H1 (cell line): ENCODE measurements around the gene ABL1. TPM values are rescaled to one million over a fixed set of nuclear protein-coding genes. Genes with fewer than 3 reads are reported as not detected.

Experiments used
- CTCF ChIA-PET: fragments of 300-600 bp; sonication (Branson Sonifier 250); formaldehyde crosslinking; loops from one replicate; lab custom pipeline; 2021; ENCODE audit not compliant: partially characterized antibody; lab: Charles Lee
- POLR2A ChIA-PET: fragments of 300-600 bp; sonication (Branson Sonifier 250); formaldehyde crosslinking; loops from one replicate; lab custom pipeline; 2021; ENCODE audit warnings: inconsistent platforms; ENCODE audit not compliant: partially characterized antibody; lab: Charles Lee
- DNase-seq, 2 experiments: peaks; one replicate each; pipeline versions ENCODE4 v3.0.0 to v3.0.0-alpha.2; 2010 to 2022; ENCODE audit warnings: low spot score in 2 of 2, low read depth in 1 of 2, mixed read lengths in 1 of 2
- FAIRE-seq: peaks from 2 replicates; lab custom pipeline; 2011; peaks lifted over from hg19 to GRCh38; lab: Jason Lieb, UNC
- H2AFZ ChIP-seq: 2 replicates; pipeline ENCODE4 v1.8.1; 2012; ENCODE audit warnings: low read length, inconsistent platforms
- H2AK5ac ChIP-seq: 2 replicates; pipeline ENCODE4 v1.6.1; 2013; ENCODE audit warnings: low read depth, low read length
- H2BK120ac ChIP-seq: replicated peaks from 2 replicates; pipeline ENCODE3; 2013; ENCODE audit warnings: low read depth, low read length, inconsistent platforms
- H2BK12ac ChIP-seq: 2 replicates; pipeline ENCODE4 v1.6.1; 2013; ENCODE audit warnings: low read depth, low read length
- H2BK15ac ChIP-seq: 2 replicates; pipeline ENCODE4 v1.6.1; 2013; ENCODE audit warnings: low read length
- H2BK20ac ChIP-seq: 2 replicates; pipeline ENCODE4 v1.6.1; 2013; ENCODE audit warnings: low read length
- H2BK5ac ChIP-seq: 2 replicates; pipeline ENCODE4 v1.6.1; 2013; ENCODE audit warnings: low read depth, low read length
- H3K14ac ChIP-seq: 2 replicates; pipeline ENCODE4 v1.6.1; 2013; ENCODE audit warnings: inconsistent platforms; ENCODE audit not compliant: insufficient read length
- H3K18ac ChIP-seq: 2 replicates; pipeline ENCODE4 v1.6.1; 2013; ENCODE audit warnings: low read length; ENCODE audit errors: extremely low read depth
- H3K23ac ChIP-seq: 2 replicates; pipeline ENCODE4 v1.6.1; 2013; ENCODE audit warnings: inconsistent platforms; ENCODE audit not compliant: insufficient read length
- H3K23me2 ChIP-seq: 2 replicates; pipeline ENCODE4 v1.6.1; 2013; ENCODE audit warnings: low read depth, low read length
- H3K27ac ChIP-seq: 2 replicates; pipeline ENCODE4 v1.6.1; 2011; ENCODE audit warnings: low read depth, low read length, inconsistent platforms
- H3K27me3 ChIP-seq, 4 experiments: replicated peaks in 1 of 4; 1 replicate in 1 of 4; 2 replicates in 3 of 4; pipeline versions ENCODE4 v1.6.1 to v1.8.1; 2011 to 2013; ENCODE audit warnings: low read length in 3 of 4, mild to moderate bottlenecking in 3 of 4, inconsistent platforms in 2 of 4, mixed read lengths in 2 of 4, moderate library complexity in 1 of 4; ENCODE audit not compliant: control insufficient read depth in 3 of 4, insufficient read depth in 3 of 4; ENCODE audit errors: extremely low read depth in 1 of 4
- H3K36me3 ChIP-seq, 4 experiments: 2 replicates each; pipeline versions ENCODE4 v1.6.1 to v1.8.1; 2011 to 2013; ENCODE audit warnings: mild to moderate bottlenecking in 4 of 4, low read length in 3 of 4, moderate library complexity in 2 of 4, control low read depth in 1 of 4, inconsistent platforms in 1 of 4; ENCODE audit not compliant: insufficient read depth in 4 of 4, control insufficient read depth in 2 of 4
- H3K4ac ChIP-seq: replicated peaks from 2 replicates; pipeline ENCODE3; 2013; ENCODE audit warnings: low read length, low read depth, mixed read lengths, inconsistent platforms; ENCODE audit not compliant: insufficient read length
- H3K4me1 ChIP-seq, 4 experiments: replicated peaks in 1 of 4; 1 replicate in 1 of 4; 2 replicates in 3 of 4; pipeline versions ENCODE4 v1.6.1 to v1.8.1; 2011 to 2013; ENCODE audit warnings: low read length in 3 of 4, inconsistent platforms in 2 of 4, mixed read lengths in 1 of 4; ENCODE audit not compliant: insufficient read depth in 4 of 4, control insufficient read depth in 3 of 4
- H3K4me2 ChIP-seq, 2 experiments: 2 replicates each; pipeline versions ENCODE4 v1.6.1 to v1.8.1; 2011 to 2013; ENCODE audit warnings: low read depth in 2 of 2, low read length in 2 of 2, control low read depth in 1 of 2, inconsistent platforms in 1 of 2, mild to moderate bottlenecking in 1 of 2; ENCODE audit not compliant: insufficient read depth in 1 of 2
- H3K4me3 ChIP-seq, 4 experiments: fragments of 200-600, 300-600 bp in 1 of 4; sonication (generic), shearing (Covaris generic), sonication (Bioruptor Twin) in 1 of 4; 2 replicates each; pipeline versions ENCODE4 v1.5.1 to v1.8.1; 2011 to 2016; ENCODE audit warnings: low read length in 4 of 4, low read depth in 3 of 4, control low read depth in 2 of 4, inconsistent platforms in 2 of 4, mild to moderate bottlenecking in 2 of 4, mixed read lengths in 1 of 4, moderate library complexity in 1 of 4; ENCODE audit not compliant: insufficient read depth in 2 of 4; ENCODE audit errors: extremely low read depth in 1 of 4
- H3K56ac ChIP-seq: replicated peaks from 2 replicates; pipeline ENCODE3; 2013; ENCODE audit warnings: low read depth, mild to moderate bottlenecking, mixed read lengths, low read length, inconsistent platforms; ENCODE audit not compliant: insufficient read length
- H3K79me1 ChIP-seq: 2 replicates; pipeline ENCODE4 v1.6.1; 2013; ENCODE audit warnings: low read depth, low read length, control low read depth
- H3K79me2 ChIP-seq, 2 experiments: 2 replicates each; pipeline versions ENCODE4 v1.6.1 to v1.8.1; 2012 to 2013; ENCODE audit warnings: low read length in 2 of 2, mild to moderate bottlenecking in 2 of 2, inconsistent platforms in 1 of 2; ENCODE audit not compliant: insufficient read depth in 2 of 2, control insufficient read depth in 1 of 2
- H3K9ac ChIP-seq, 4 experiments: replicated peaks in 1 of 4; 1 replicate in 1 of 4; 2 replicates in 3 of 4; pipeline versions ENCODE4 v1.6.1 to v1.8.1; 2011 to 2013; ENCODE audit warnings: low read depth in 3 of 4, low read length in 3 of 4, control low read depth in 2 of 4, mild to moderate bottlenecking in 2 of 4, moderate library complexity in 2 of 4, inconsistent platforms in 1 of 4; ENCODE audit errors: extremely low read depth in 1 of 4
- H3K9me3 ChIP-seq, 2 experiments: 2 replicates each; pipeline versions ENCODE4 v1.6.1 to v1.8.1; 2012 to 2013; ENCODE audit warnings: mild to moderate bottlenecking in 2 of 2, moderate library complexity in 2 of 2, control low read depth in 1 of 2, inconsistent platforms in 1 of 2, low read depth in 1 of 2, low read length in 1 of 2, mixed read lengths in 1 of 2; ENCODE audit not compliant: insufficient read depth in 2 of 2
- H4K20me1 ChIP-seq, 2 experiments: replicated peaks in 1 of 2; 2 replicates each; pipeline versions ENCODE3 to v1.8.1; 2011 to 2013; ENCODE audit warnings: inconsistent platforms in 2 of 2, low read length in 2 of 2, mild to moderate bottlenecking in 1 of 2; ENCODE audit not compliant: insufficient read depth in 2 of 2, control insufficient read depth in 1 of 2
- H4K5ac ChIP-seq: 2 replicates; pipeline ENCODE4 v1.6.1; 2013; ENCODE audit warnings: low read length, low read depth, mixed read lengths, inconsistent platforms; ENCODE audit not compliant: insufficient read length
- H4K8ac ChIP-seq: 2 replicates; pipeline ENCODE4 v1.8.0; 2013; ENCODE audit warnings: mild to moderate bottlenecking, moderate library complexity, low read length, inconsistent platforms; ENCODE audit not compliant: insufficient read depth; ENCODE audit errors: extremely low read depth
- H4K91ac ChIP-seq: replicated peaks from 2 replicates; pipeline ENCODE3; 2013; ENCODE audit warnings: low read length, mixed read lengths, inconsistent platforms; ENCODE audit not compliant: insufficient read length
- CTCF ChIP-seq, 3 experiments: IDR thresholded peaks; 1 replicate in 2 of 3; 2 replicates in 1 of 3; pipeline versions ENCODE4 v1.5.1 to v1.6.1; 2011; ENCODE audit warnings: low read length in 3 of 3, mild to moderate bottlenecking in 3 of 3, inconsistent platforms in 2 of 3, low read depth in 1 of 3, moderate library complexity in 1 of 3; ENCODE audit not compliant: insufficient read depth in 1 of 3; ENCODE audit errors: control extremely low read depth in 1 of 3
- EP300 ChIP-seq, 2 experiments: IDR thresholded peaks; 1 replicate in 1 of 2; 2 replicates in 1 of 2; pipeline ENCODE4 v1.6.1; 2011 to 2012; ENCODE audit warnings: low read depth in 2 of 2, low read length in 2 of 2, mild to moderate bottlenecking in 2 of 2, borderline replicate concordance in 1 of 2, inconsistent platforms in 1 of 2, moderate library complexity in 1 of 2
- JUN ChIP-seq: IDR thresholded peaks from 2 replicates; pipeline ENCODE4 v1.6.1; 2011; ENCODE audit warnings: low read depth, mild to moderate bottlenecking, improper control_type of control experiment, low read length
- KDM1A ChIP-seq: fragments of 200-600, 300-600 bp; sonication (generic); IDR thresholded peaks from 2 replicates; pipeline ENCODE4 v1.7.1; 2016; ENCODE audit warnings: mild to moderate bottlenecking, low read length, borderline replicate concordance
- KDM4A ChIP-seq: IDR thresholded peaks from one replicate; pipeline ENCODE4 v1.7.1; 2012; ENCODE audit warnings: low read depth, mild to moderate bottlenecking, moderate library complexity, low read length, inconsistent platforms; ENCODE audit not compliant: severe bottlenecking
- MAFK ChIP-seq: IDR thresholded peaks from 2 replicates; pipeline ENCODE4 v1.6.1; 2012; ENCODE audit warnings: low read depth, mild to moderate bottlenecking, improper control_type of control experiment, low read length
- NRF1 ChIP-seq: IDR thresholded peaks from 2 replicates; pipeline ENCODE4 v1.6.1; 2011; ENCODE audit warnings: mild to moderate bottlenecking, low read depth, low read length, improper control_type of control experiment
- POLR2AphosphoS5 ChIP-seq: IDR thresholded peaks from 2 replicates; pipeline ENCODE4 v1.6.1; 2011; ENCODE audit warnings: low read depth, low read length
- TEAD4 ChIP-seq: IDR thresholded peaks from 2 replicates; pipeline ENCODE4 v1.6.1; 2012; ENCODE audit warnings: low read depth, low read length, inconsistent platforms, mixed read lengths
- WGBS, 2 experiments: shearing (Covaris generic) in 1 of 2; methylation state at CpG; one replicate each; pipeline versions ENCODE4 v1.1.6 to v1.1.7; 2013 to 2015; ENCODE audit warnings: low lambda C conversion rate in 2 of 2, mixed read lengths in 2 of 2, inconsistent platforms in 1 of 2, low coverage in 1 of 2, missing lambda C conversion rate in 1 of 2; ENCODE audit not compliant: insufficient replicate concordance in 2 of 2, insufficient coverage in 1 of 2, insufficient read length in 1 of 2; ENCODE audit errors: extremely low coverage in 1 of 2, missing lambda C conversion rate in 1 of 2; 5-methylcytosine and 5-hydroxymethylcytosine counted together
- polyA plus RNA-seq, 7 experiments: library from polyadenylated mRNA; depleted of rRNA in 3 of 7; stranded (reverse) in 5 of 7; unstranded in 2 of 7; fragments of >200 nt in 5 of 7; fragments of 200-250 nt in 2 of 7; gene quantifications; 1 replicate in 5 of 7; 2 replicates in 1 of 7; 4 replicates in 1 of 7; pipeline versions ENCODE4 v1.2.1 to v1.2.3, GENCODE V29; 2011 to 2013; ENCODE audit warnings: missing spikeins in 2 of 7, mixed read lengths in 2 of 7
- total RNA-seq: library from RNA; stranded (reverse); fragmentation: NEBNext Ultra II Directional; extraction: Animal tissue kit (Norgen Biotek cat#: 25700); gene quantifications from 2 replicates; pipeline ENCODE4 v1.2.1, GENCODE V29; 2021

Gene ABL1
- total and polyA plus RNA-seq, 2 of the 8 experiments (the other 6 are each of a cell fraction or from before 2014, with no cell fraction given) = 35.3 to 104 TPM

GRCh38 chr9:130911254-130912049 lies 76.4 kb downstream of the ABL1 start:
- CTCF ChIA-PET = interaction anchor here (0.8 to 3.8 kb wide), 4 partner anchors 10 to 229 kb away, joined by 3 to 12 read pairs (median 4); no protein-coding TSS in a partner anchor
- H2BK5ac ChIP-seq = no peak overlapping the region
- no peaks in the 10 kb centered on the region for H4K20me1 ChIP-seq
- no peak overlapping the region for H3K4me2 ChIP-seq
- no peak overlapping the region for H2AFZ ChIP-seq
- no peak overlapping the region for H3K4me3 ChIP-seq
- FAIRE-seq (no peak), DNase-seq (no peak)
- no peak overlapping the region for H3K14ac ChIP-seq
- H4K8ac ChIP-seq = no peak overlapping the region
- H3K27ac ChIP-seq = no peak overlapping the region
- H3K4me1 ChIP-seq = peaks cover 0 to 15% (median 2%) of the 10 kb centered on the region in 4 experiments; a peak in 6 of 7 replicates
- no peaks in the 10 kb centered on the region for H3K9me3 ChIP-seq
- no peak overlapping the region for H3K23ac ChIP-seq
- no peaks in the 10 kb centered on the region for H3K36me3 ChIP-seq
- H3K56ac ChIP-seq = no peak overlapping the region
- H3K4ac ChIP-seq = peak overlapping the region; percentile 32
- H3K79me2 ChIP-seq = no peaks in the 10 kb centered on the region
- WGBS, 2 experiments = 83% methylated on average over 18 of the region's 26 CpGs; no CpG with 5 or more reads in 1 of the 2 experiments
- H3K79me1 ChIP-seq = no peaks in the 10 kb centered on the region
- POLR2A ChIA-PET = interaction anchor here (0.7 to 0.9 kb wide), 4 partner anchors 12 to 25 kb away, joined by 3 read pairs; partner anchors contain the start of gene QRFP
- peak overlapping the region; percentile 73 for H4K91ac ChIP-seq
- no peak overlapping the region for H4K5ac ChIP-seq
- H3K9ac ChIP-seq = no peak overlapping the region
- no peak overlapping the region for H2BK120ac ChIP-seq
- H2BK12ac ChIP-seq = peak overlapping the region; percentile 7; the same call in 1 of the 2 replicates
- no peak overlapping the region for H2AK5ac ChIP-seq
- no peaks in the 10 kb centered on the region for H3K23me2 ChIP-seq
- no peak overlapping the region for H2BK20ac ChIP-seq
- no peak overlapping the region for H3K18ac ChIP-seq
- H3K27me3 ChIP-seq = no peaks in the 10 kb centered on the region
- H2BK15ac ChIP-seq = no peak overlapping the region
- TF ChIP-seq MAFK (no peak), POLR2AphosphoS5 (no peak), NRF1 (no peak), KDM1A (no peak), TEAD4 (no peak), KDM4A (no peak), CTCF (IDR thresholded peaks at IDR 0.05; ENCODE audit: control extremely low read depth in 1 of 3, insufficient read depth in 1 of 3, low read depth in 1 of 3, low read length in 3 of 3) (no peak), JUN (no peak), EP300 (IDR thresholded peaks at IDR 0.05; ENCODE audit: borderline replicate concordance in 1 of 2, low read depth in 2 of 2, low read length in 2 of 2) (no peak)
